Suppressor macrophage treated with lipopolysaccharide for 4 hours (primary cell): ENCODE data around the gene ANTXRL.
A peak's percentile ranks its signal among the peaks of the same experiment; 100 is the strongest.
"Not testable (repeated sequence)": the region's sequence is repeated elsewhere in the genome, so short reads cannot be mapped to it uniquely, and the experiment has no call there.

Source experiments
- DNase-seq: peaks from one replicate; pipeline ENCODE4 v3.0.0-alpha.2; 2020

The ANTXRL gene

GRCh38 chr10:46310851-46311250, 24.1 kb downstream of the ANTXRL start:
- DNase-seq, result no peak

GRCh38 chr10:46311501-46311951, 24.7 kb downstream of the ANTXRL start:
- no peak for DNase-seq

GRCh38 chr10:46311961-46312431, 25.2 kb downstream of the ANTXRL start:
- DNase-seq, result not testable (repeated sequence)

- no peak for DNase-seq
Measured at GRCh38 chr10:46312953-46313352, 26.2 kb downstream of the ANTXRL start.

- no peak for DNase-seq
Measured at GRCh38 chr10:46314071-46314470, 27.3 kb downstream of the ANTXRL start.

- DNase-seq, result not testable (repeated sequence)
Measured at GRCh38 chr10:46315071-46315860, 28.5 kb downstream of the ANTXRL start.

- DNase-seq, result no peak
Measured at GRCh38 chr10:46317370-46317769, 30.6 kb downstream of the ANTXRL start.

GRCh38 chr10:46317889-46318288, 31.1 kb downstream of the ANTXRL start:
- no peak for DNase-seq

- no peak for DNase-seq
Measured at GRCh38 chr10:46318799-46319198, 32.0 kb downstream of the ANTXRL start.

- DNase-seq, result no peak
Measured at GRCh38 chr10:46319389-46319788, 32.6 kb downstream of the ANTXRL start.

GRCh38 chr10:46321770-46322169, 35.0 kb downstream of the ANTXRL start:
- DNase-seq, result no peak

- no peak for DNase-seq
Measured at GRCh38 chr10:46323176-46323575, 36.4 kb downstream of the ANTXRL start.

- no peak for DNase-seq
Measured at GRCh38 chr10:46325021-46325420, 38.2 kb downstream of the ANTXRL start.

- DNase-seq, result peak; percentile 4
Measured at GRCh38 chr10:46326066-46326465, 39.3 kb downstream of the ANTXRL start.

- DNase-seq, result no peak
Measured at GRCh38 chr10:46326971-46327370, 40.2 kb downstream of the ANTXRL start.

- no peak for DNase-seq
Measured at GRCh38 chr10:46327685-46328084, 40.9 kb downstream of the ANTXRL start.

GRCh38 chr10:46328853-46329689, 42.3 kb downstream of the ANTXRL start:
- peak; percentile 16 for DNase-seq

GRCh38 chr10:46329690-46330016, 42.9 kb downstream of the ANTXRL start:
- DNase-seq, result no peak

- no peak for DNase-seq
Measured at GRCh38 chr10:46330894-46331293, 44.1 kb downstream of the ANTXRL start.

GRCh38 chr10:46365484-46365883, 78.7 kb downstream of the ANTXRL start:
- not testable (repeated sequence) for DNase-seq

- not testable (repeated sequence) for DNase-seq
Measured at GRCh38 chr10:46367209-46367608, 80.4 kb downstream of the ANTXRL start.

- not testable (repeated sequence) for DNase-seq
Measured at GRCh38 chr10:46367666-46368240, 81.0 kb downstream of the ANTXRL start.

GRCh38 chr10:46368956-46369355, 82.2 kb downstream of the ANTXRL start:
- not testable (repeated sequence) for DNase-seq

- DNase-seq, result not testable (repeated sequence)
Measured at GRCh38 chr10:46374410-46374809, 87.6 kb downstream of the ANTXRL start.
